GM18519 (cell line): ENCODE data around the gene ATL3.
"Not testable (repeated sequence)": the region's sequence is repeated elsewhere in the genome, so short reads cannot be mapped to it uniquely, and the experiment has no call there.

Experiments used
- ATAC-seq: cut with Tn5 transposase; IDR thresholded peaks from one replicate; pipeline ENCODE4 v1.9.1; 2021; ENCODE audit warnings: mild to moderate bottlenecking, moderate library complexity; ENCODE audit not compliant: unreplicated experiment, low FRiP score

The ATL3 gene

GRCh38 chr11:63671322-63672155 lies at the start of gene ATL3:
ATL3 (minus strand) TSS chr11:63671376; CDS start chr11:63671335, 41 bp downstream.
- ATAC-seq: peak; percentile 76

- ATAC-seq: no peak
Observed at GRCh38 chr11:63720611-63721010, 49.4 kb upstream of the ATL3 start.

- ATAC-seq: no peak
Observed at GRCh38 chr11:63719987-63720386, 48.8 kb upstream of the ATL3 start.

- no peak for ATAC-seq
Observed at GRCh38 chr11:63719001-63719400, 47.8 kb upstream of the ATL3 start.

- ATAC-seq: no peak
Observed at GRCh38 chr11:63716046-63716445, 44.9 kb upstream of the ATL3 start.

- no peak for ATAC-seq
Observed at GRCh38 chr11:63713766-63714165, 42.6 kb upstream of the ATL3 start.

GRCh38 chr11:63711838-63712237 lies 40.7 kb upstream of the ATL3 start:
- ATAC-seq: no peak

GRCh38 chr11:63710476-63711217 lies 39.5 kb upstream of the ATL3 start:
- no peak for ATAC-seq

- ATAC-seq: no peak
Observed at GRCh38 chr11:63709336-63709884, 38.2 kb upstream of the ATL3 start.

GRCh38 chr11:63708764-63709163 lies 37.6 kb upstream of the ATL3 start:
- ATAC-seq: no peak

- ATAC-seq: no peak
Observed at GRCh38 chr11:63705526-63705925, 34.4 kb upstream of the ATL3 start.

- no peak for ATAC-seq
Observed at GRCh38 chr11:63699896-63700295, 28.7 kb upstream of the ATL3 start.

- no peak for ATAC-seq
Observed at GRCh38 chr11:63698976-63699733, 28.0 kb upstream of the ATL3 start.

- ATAC-seq: no peak
Observed at GRCh38 chr11:63694596-63694995, 23.4 kb upstream of the ATL3 start.

GRCh38 chr11:63687845-63688244 lies 16.7 kb upstream of the ATL3 start:
- ATAC-seq: no peak

- ATAC-seq: no peak
Observed at GRCh38 chr11:63686926-63687325, 15.8 kb upstream of the ATL3 start.

- ATAC-seq: not testable (repeated sequence)
Observed at GRCh38 chr11:63685158-63685721, 14.1 kb upstream of the ATL3 start.

- ATAC-seq: no peak
Observed at GRCh38 chr11:63683133-63683991, 12.2 kb upstream of the ATL3 start.
